Myocyte (in vitro differentiated cells): ENCODE measurements around the gene PHPT1. TPM values are rescaled to one million over a fixed set of nuclear protein-coding genes. Genes with fewer than 3 reads are reported as not detected.

Experiments used
- DNase-seq: peaks from one replicate; pipeline ENCODE4 v3.0.0-alpha.2; 2012; ENCODE audit warnings: low read depth
- total RNA-seq: library from RNA; depleted of rRNA; stranded (reverse); fragments of >200 nt; gene quantifications from 2 replicates; pipeline ENCODE4 v1.2.3, GENCODE V29; 2014

PHPT1 gene
- total RNA-seq, 1 donor from 2014 or later: 106 TPM

DNA sequence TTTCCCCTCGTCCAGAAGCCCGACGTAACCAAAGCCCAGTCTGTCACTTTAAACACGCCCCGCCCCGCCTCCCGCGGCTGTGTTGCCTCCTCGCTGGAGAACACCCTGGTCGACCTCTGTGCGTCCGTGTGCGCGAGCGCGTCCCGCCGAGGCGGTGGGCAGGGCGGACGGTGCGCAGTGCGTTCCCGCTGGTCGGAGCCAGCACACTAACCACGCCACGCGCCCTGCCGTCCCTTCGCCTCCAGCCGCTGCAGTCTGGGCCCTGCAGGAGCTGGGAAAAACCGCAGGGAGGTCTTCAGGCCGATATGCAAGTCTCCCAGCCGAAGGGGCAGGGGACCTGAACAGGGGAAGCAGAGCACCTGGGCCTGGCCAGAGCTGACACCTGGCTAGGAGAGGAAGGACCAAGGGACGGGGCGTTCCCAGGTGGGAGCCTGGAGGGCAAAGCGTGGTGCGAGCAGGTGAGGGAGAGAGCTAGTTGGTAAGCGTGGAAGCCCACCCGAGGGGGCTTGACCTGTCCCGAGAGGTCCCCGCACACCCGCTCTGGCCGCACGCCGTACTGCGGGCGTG is 1.3 kb upstream of the PHPT1 start:
- peak; percentile 85 for DNase-seq

DNA sequence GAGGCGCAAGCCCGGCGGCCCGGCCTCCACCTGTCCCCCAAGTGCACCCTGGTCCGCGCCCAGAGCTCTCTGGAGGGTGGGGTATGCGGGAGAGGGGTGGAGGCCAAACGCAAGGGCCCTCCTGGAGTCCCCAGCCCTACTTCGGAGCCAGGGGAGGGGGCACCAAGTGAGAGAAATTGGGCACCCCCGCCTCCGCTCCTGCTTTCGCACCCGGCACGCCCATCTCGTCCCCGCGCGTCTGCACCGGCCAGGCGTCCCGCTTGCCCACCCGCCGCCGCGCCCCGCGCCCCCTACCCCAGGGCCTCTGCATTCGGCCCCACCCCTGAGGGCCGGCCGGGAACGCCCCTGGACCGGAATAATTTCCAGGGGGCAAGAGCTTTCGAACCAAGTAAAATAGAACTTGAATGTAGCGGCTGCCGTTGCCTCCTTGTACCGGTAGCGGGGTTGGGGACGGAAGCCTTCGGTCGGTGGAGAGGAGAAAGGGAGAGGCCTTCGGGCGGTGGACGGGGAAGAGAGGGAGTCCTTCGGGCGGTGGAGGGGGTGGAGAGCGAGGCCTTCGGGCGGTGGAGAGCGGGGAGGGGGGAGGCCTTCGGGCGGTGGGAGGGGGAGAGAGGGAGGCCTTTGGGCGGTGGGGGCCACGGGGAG is 694 bp upstream of the PHPT1 start:
- DNase-seq: peak; percentile 48

DNA sequence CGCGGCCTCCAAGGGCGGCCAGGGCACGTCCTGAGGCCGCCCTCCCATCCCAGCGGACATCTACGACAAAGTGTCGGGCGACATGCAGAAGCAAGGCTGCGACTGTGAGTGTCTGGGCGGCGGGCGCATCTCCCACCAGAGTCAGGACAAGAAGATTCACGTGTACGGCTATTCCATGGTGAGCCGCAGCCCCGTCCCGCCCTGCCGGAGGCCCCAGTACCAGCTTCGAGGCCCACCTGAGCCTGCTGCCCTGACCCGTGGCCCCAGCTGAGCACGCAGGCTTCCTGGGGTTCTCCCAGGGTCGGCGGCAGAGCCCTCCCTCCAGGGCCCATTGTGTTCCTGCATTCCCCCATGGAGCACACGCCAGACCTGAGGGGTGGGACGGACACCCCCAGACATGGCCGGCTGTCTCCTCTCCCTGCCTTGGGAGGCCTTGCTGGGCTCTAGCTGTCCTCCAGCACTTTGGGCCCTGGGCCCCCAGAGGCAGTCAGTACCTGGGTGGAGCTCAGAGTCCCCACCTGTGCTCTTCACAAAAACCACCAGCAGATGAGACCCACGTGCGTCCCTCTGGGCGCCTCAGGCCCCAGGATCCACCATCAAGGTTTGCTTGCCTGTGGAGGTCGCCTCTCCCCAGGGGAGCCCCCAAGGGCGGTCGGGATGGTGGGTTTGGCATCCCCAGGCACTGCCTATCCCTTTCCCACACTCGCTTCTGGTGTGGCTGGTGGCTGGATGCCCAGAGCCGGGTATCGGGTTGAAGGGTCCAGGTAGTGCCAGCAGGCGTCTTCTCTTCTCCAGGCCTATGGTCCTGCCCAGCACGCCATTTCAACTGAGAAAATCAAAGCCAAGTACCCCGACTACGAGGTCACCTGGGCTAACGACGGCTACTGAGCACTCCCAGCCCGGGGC is 1.0 kb downstream of the PHPT1 start:
- DNase-seq: no peak

DNA sequence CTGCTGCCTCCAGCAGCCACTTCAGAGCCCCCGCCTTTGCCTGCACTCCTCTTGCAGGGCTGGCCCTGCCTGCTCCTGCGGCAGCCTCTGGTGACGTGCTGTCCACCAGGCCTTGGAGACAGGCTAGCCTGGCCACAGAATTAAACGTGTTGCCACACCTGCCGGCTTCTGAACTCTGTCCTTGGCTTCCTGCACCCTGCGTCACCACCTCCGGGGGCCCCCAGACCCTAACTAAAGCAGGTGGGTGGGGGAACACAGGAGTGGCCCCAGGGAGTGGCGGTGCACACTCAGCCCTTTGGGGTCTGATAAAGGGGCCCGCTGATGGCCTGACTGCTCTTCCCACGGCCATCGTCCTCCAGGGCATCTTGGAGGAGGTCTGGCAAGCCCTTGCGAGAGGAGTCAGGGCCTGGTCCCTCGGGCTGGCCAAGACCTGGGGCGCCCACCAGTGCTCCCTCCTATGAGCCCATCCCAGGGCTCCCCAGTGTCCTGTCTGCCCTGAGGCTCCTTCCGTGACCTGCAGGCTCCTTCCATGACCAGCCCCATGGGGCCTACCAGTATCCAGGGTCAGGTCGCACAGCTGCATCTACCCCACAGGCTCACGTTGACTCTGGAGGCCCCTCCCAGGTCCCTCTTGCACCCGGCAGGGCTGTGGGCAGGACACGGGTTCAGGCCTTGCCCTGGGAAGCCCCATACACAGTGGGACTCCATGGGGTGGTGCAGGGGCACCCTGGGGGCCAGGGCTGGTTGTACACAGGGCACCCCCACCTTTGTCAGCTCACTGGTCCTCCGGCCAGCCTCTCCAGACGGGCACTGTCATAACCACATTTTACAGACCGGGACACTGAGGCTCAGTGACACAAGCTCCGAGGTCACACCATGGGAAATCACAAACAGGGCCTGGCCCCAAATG is 1.9 kb downstream of the PHPT1 start:
- DNase-seq: no peak

DNA sequence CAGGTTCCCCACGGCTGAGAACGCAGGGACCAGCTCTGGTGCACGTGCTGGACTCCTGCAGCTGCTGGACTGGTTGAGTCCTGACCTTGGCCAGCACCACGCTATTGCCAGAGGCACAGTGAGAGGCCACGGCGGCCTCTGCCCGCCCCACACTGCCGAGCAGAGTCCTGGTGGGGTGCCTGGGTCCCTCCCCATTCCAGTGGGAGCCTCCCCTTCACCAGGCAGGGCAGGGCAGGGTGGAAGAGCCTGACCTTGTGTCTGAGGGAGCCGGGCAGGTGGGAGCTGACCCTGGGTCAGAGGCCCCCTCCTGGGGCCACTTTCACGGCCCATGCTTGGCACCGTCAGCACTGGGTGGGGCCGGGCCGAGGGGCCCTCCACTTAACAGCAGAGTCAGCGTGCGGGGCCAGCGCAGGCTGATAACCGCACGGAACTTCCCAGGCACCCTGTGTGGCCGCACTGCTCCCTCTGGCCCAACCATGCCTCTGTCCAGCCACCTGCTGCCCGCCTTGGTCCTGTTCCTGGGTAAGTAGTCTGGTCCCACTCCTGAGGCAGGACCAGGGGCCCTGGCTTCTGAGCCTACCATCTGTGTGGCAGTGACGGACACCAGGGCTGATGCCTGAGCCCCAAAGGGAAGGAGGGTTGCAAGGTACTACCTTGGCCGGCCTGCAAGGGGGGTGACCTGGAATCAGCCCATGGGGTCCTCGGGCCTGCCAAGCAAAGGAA is 2.9 kb downstream of the PHPT1 start, which contains the start of gene MAMDC4:
TSS of gene MAMDC4 (plus strand) at position 406 of the 723 bp plus-strand sequence. CDS start at position 477, 71 bp downstream.
- DNase-seq: no peak

DNA sequence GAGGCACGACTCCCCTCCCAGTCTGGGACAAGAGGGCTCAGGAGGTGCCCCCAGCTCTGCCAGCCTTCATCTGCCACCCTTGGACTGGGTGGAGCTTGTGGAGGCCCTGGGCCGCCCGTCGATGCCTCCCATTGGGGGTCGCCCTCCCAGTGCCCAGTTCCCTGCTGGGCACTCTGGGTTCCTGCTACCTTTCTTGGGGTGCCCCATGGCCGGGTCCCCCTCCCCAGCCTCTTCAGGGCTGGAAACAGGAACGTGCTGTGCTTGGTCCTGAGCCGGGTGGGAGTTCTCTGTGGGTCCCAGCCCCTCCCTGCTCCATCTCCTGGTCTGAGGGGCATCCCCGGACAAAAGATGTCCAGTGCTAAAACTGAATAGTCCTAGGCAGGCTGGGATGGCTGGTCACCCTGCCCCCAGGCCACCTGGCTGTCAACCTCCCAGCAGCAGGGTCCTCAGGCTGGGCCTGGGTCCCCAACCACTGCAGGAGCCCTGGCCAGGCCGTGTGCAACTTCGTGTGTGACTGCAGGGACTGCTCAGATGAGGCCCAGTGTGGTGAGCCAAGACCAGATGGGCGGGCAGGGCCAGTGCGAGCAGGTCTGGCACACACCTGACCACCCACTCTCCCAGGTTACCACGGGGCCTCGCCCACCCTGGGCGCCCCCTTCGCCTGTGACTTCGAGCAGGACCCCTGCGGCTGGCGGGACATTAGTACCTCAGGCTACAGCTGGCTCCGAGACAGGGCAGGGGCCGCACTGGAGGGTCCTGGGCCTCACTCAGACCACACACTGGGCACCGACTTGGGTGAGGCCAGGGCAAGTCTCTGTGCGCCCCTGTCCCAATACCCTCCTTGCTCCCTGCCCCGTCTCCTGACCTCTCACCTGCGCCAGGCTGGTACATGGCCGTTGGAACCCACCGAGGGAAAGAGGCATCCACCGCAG is 3.7 kb downstream of the PHPT1 start:
- DNase-seq: no peak

DNA sequence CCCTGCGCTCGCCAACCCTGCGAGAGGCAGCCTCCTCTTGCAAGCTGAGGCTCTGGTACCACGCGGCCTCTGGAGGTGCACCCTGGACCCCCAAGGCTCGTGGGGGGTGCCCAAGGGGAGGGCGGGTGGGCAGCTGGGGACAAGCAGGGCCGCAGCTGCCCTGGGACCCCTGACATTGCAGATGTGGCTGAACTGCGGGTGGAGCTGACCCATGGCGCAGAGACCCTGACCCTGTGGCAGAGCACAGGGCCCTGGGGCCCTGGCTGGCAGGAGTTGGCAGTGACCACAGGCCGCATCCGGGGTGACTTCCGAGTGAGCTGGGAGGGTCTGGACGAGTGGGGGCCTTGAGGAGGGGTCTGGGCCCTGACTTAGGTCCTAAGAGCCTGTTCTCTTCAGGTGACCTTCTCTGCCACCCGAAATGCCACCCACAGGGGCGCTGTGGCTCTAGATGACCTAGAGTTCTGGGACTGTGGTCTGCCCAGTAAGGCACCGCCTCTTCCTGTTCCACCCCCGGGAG is 4.4 kb downstream of the PHPT1 start:
- no peak for DNase-seq

DNA sequence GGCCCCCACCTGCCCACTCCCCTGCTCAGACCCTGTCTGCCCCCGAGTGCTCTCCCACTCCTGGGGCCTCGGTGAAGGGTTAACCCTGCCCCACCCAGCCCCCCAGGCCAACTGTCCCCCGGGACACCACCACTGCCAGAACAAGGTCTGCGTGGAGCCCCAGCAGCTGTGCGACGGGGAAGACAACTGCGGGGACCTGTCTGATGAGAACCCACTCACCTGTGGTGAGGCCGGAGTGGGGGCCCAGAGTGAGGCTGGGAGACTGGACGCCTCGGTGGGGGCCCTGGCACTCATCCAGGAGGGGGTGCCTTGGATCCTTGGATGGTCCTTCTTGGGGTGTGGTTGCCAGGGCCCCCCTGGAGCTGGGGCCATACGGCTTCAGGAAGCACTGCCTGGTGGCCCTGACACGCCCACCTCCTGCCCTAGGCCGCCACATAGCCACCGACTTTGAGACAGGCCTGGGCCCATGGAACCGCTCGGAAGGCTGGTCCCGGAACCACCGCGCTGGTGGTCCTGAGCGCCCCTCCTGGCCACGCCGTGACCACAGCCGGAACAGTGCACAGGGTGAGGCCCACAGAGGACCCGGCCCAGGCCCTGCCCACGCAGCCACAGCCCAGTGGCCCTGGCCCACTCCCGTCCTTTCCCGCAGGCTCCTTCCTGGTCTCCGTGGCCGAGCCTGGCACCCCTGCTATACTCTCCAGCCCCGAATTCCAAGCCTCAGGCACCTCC is 5.1 kb downstream of the PHPT1 start:
- no peak for DNase-seq

DNA sequence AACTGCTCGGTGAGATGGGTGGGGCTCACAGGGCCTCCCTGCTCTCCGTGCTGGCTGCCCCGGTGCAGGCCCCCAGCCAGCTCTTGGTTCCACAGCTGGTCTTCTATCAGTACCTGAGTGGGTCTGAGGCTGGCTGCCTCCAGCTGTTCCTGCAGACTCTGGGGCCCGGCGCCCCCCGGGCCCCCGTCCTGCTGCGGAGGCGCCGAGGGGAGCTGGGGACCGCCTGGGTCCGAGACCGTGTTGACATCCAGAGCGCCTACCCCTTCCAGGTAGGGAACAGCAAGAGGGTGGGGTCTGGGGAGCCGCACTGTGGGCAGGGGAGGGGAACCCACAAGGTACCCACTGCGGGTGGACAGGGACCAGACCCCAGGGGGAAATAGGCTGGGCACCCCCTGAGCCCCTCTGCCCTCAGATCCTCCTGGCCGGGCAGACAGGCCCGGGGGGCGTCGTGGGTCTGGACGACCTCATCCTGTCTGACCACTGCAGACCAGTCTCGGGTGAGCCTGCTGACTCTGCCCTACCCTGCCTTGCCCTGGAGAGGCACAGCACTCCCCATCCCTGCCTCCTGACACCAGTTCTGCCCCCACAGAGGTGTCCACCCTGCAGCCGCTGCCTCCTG is 5.7 kb downstream of the PHPT1 start:
- DNase-seq: no peak

DNA sequence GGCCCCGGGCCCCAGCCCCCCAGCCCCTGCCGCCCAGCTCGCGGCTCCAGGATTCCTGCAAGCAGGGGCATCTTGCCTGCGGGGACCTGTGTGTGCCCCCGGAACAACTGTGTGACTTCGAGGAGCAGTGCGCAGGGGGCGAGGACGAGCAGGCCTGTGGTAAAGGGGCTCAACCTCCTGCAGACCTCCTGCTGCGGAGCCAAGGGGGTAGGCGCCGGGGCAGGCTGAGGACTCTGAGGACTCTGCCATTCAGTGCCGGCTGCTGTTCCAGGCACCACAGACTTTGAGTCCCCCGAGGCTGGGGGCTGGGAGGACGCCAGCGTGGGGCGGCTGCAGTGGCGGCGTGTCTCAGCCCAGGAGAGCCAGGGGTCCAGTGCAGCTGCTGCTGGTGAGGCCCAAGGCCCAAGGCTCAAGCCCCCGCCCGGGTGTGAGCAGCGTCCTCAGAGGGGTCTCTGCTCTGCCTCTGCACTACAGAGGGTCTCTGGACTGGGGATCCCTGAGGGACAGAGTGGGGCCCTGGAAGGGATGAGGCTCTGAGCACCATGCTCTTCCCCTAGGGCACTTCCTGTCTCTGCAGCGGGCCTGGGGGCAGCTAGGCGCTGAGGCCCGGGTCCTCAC is 6.4 kb downstream of the PHPT1 start:
- no peak for DNase-seq

DNA sequence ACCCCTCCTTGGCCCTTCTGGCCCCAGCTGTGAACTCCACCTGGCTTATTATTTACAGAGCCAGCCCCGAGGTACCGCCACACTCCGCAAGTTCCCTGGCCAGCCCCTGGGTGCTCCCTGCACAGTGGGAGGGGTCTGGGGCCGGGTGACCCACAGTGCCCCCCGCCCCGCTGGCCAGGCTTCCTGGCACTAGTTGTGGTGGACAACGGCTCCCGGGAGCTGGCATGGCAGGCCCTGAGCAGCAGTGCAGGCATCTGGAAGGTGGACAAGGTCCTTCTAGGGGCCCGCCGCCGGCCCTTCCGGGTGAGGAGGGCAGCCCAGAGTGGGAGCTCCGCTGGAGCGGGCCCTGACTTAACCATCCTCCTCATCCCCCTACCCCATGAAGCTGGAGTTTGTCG is 6.9 kb downstream of the PHPT1 start:
- DNase-seq: no peak

DNA sequence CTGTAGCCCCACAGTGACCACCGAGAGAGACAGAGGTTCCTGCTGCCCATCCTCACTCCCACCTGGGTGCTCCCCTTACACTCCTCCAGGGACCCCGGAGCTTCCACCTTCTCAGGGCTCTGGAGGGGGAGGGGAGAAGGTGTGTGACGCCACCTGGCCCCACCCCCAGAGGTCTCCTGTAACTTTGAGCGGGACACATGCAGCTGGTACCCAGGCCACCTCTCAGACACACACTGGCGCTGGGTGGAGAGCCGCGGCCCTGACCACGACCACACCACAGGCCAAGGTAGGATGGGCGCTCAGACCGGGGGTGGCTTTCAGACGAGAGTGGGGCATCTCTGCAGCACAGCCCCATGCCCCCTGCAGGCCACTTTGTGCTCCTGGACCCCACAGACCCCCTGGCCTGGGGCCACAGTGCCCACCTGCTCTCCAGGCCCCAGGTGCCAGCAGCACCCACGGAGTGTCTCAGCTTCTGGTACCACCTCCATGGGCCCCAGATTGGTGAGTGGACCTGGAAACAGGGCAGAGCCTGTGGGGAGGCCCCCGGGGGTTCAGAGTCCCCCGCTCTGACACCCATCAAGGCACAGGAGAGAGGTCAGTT is 7.4 kb downstream of the PHPT1 start:
- no peak for DNase-seq

DNA sequence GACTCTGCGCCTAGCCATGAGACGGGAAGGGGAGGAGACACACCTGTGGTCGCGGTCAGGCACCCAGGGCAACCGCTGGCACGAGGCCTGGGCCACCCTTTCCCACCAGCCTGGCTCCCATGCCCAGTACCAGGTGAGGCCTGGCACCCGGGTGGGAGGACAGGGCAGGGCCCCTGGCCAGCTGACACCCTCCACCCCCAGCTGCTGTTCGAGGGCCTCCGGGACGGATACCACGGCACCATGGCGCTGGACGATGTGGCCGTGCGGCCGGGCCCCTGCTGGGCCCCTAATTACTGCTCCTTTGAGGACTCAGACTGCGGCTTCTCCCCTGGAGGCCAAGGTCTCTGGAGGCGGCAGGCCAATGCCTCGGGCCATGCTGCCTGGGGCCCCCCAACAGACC is 8.0 kb downstream of the PHPT1 start:
- no peak for DNase-seq

DNA sequence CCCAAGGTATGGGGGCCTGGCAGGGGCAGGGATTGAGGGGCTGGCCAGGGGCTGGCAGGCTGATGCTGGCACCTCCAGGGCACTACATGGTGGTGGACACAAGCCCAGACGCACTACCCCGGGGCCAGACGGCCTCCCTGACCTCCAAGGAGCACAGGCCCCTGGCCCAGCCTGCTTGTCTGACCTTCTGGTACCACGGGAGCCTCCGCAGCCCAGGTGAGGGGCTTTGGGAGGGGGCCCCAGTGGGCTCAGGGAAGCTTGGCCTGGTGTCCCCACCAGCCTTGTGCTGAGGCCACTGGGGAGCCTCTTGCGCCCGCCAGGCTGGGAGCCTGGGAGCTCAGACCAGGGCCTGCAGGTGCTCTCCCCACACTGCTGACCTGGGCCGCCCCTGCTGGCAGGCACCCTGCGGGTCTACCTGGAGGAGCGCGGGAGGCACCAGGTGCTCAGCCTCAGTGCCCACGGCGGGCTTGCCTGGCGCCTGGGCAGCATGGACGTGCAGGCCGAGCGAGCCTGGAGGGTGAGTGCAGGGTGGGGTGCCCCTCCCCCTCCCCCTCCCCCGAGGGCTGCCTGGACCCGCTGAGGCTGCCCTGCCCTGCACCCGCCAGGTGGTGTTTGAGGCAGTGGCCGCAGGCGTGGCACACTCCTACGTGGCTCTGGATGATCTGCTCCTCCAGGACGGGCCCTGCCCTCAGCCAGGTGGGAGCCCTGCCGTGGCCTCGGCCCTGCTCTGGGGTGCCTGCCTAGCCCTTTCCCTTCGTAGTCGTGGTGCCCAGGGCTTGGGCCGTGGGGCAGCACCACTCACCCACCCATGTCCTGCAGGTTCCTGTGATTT is 8.6 kb downstream of the PHPT1 start:
- DNase-seq: no peak

DNA sequence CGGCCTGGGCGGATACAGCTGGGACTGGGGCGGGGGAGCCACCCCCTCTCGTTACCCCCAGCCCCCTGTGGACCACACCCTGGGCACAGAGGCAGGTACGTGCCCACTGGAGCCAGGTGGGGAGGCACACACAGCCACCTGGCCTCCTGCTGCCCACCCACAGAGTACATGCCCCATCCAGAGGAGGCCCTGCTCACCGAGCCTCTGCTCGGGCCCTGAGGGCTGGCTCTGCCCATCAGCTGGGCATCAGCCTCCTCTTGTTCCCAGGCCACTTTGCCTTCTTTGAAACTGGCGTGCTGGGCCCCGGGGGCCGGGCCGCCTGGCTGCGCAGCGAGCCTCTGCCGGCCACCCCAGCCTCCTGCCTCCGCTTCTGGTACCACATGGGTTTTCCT is 9.2 kb downstream of the PHPT1 start:
- DNase-seq: no peak
